Neural cell (in vitro differentiated cells): ENCODE results near the gene SPATA13. TPM values are rescaled to one million over a fixed set of nuclear protein-coding genes. Genes with fewer than 3 reads are reported as not detected.

Experiments used
- H2AFZ ChIP-seq: fragments of 200-600, 300-800 bp; sonication (generic), shearing (Covaris generic); 2 replicates; pipeline ENCODE4 v1.6.0; 2014; ENCODE audit warnings: low read depth, mild to moderate bottlenecking, antibody characterized with exemption, low read length, moderate library complexity
- H3F3A ChIP-seq: fragments of 200-600 bp; shearing (Covaris generic); 2 replicates; pipeline ENCODE4 v1.6.1; 2016; ENCODE audit warnings: mild to moderate bottlenecking, moderate library complexity, mixed read lengths, antibody characterized with exemption, low read length; ENCODE audit not compliant: insufficient read depth, poor library complexity, severe bottlenecking
- H3K27ac ChIP-seq: fragments of 200-600, 300-800 bp; sonication (generic), shearing (Covaris generic); 2 replicates; pipeline ENCODE4 v1.5.1; 2014; ENCODE audit warnings: mild to moderate bottlenecking, low read length, moderate library complexity
- H3K27me3 ChIP-seq: fragments of 300-800, 200-600 bp; sonication (generic), shearing (Covaris generic); 2 replicates; pipeline ENCODE4 v1.6.0; 2014; ENCODE audit warnings: mild to moderate bottlenecking, low read depth, low read length, moderate library complexity; ENCODE audit not compliant: insufficient read depth
- H3K36me3 ChIP-seq: fragments of 300-800, 200-600 bp; sonication (generic), shearing (Covaris generic); 2 replicates; pipeline ENCODE4 v1.5.1; 2014; ENCODE audit warnings: mild to moderate bottlenecking, antibody characterized with exemption, low read length, moderate library complexity; ENCODE audit not compliant: insufficient read depth
- H3K4me2 ChIP-seq: fragments of 300-800, 200-600 bp; sonication (generic), shearing (Covaris generic); 2 replicates; pipeline ENCODE4 v1.6.0; 2014; ENCODE audit warnings: mild to moderate bottlenecking, low read length
- H3K4me3 ChIP-seq: fragments of 300-800, 200-600 bp; sonication (generic), shearing (Covaris generic); 2 replicates; pipeline ENCODE4 v1.5.1; 2014; ENCODE audit warnings: mild to moderate bottlenecking, low read length, moderate library complexity
- H3K79me2 ChIP-seq: fragments of 200-600 bp; shearing (Covaris generic); replicated peaks from 2 replicates; pipeline ENCODE4 v1.6.0; 2014; ENCODE audit warnings: mild to moderate bottlenecking, low read length, moderate library complexity; ENCODE audit not compliant: insufficient read depth
- H3K9ac ChIP-seq: fragments of 300-800, 200-600 bp; sonication (generic), shearing (Covaris generic); 2 replicates; pipeline ENCODE4 v1.6.1; 2016; ENCODE audit warnings: mild to moderate bottlenecking, low read length, mixed read lengths
- H3K9me2 ChIP-seq: fragments of 200-600 bp; shearing (Covaris generic); 2 replicates; pipeline ENCODE4 v1.6.1; 2016; ENCODE audit warnings: mild to moderate bottlenecking, low read length, mixed read lengths; ENCODE audit not compliant: insufficient read depth
- H3K9me3 ChIP-seq: fragments of 200-600, 300-800 bp; sonication (generic), shearing (Covaris generic); 2 replicates; pipeline ENCODE4 v1.6.1; 2016; ENCODE audit warnings: mild to moderate bottlenecking, mixed run types, low read length, moderate library complexity, mixed read lengths
- H4K20me1 ChIP-seq: fragments of 200-600 bp; shearing (Covaris generic); 2 replicates; pipeline ENCODE4 v1.6.1; 2016; ENCODE audit warnings: mild to moderate bottlenecking, mixed run types; ENCODE audit not compliant: insufficient read depth
- CTCF ChIP-seq: fragments of 450-650 bp; IDR thresholded peaks from 2 replicates; pipeline ENCODE4 v1.5.1; 2014; ENCODE audit warnings: antibody characterized with exemption, mild to moderate bottlenecking, moderate library complexity; ENCODE audit not compliant: poor library complexity, severe bottlenecking
- EP300 ChIP-seq: fragments of 450-650 bp; conservative IDR thresholded peaks from 2 replicates; pipeline ENCODE4 v1.6.1; 2014; ENCODE audit warnings: antibody characterized with exemption, mild to moderate bottlenecking, moderate library complexity; ENCODE audit not compliant: poor library complexity, severe bottlenecking
- EZH2 ChIP-seq: fragments of 200-600, 300-800 bp; shearing (Covaris generic), sonication (generic); IDR thresholded peaks from 2 replicates; pipeline ENCODE4 v1.6.1; 2014; ENCODE audit warnings: antibody characterized with exemption, low read length, borderline replicate concordance, mild to moderate bottlenecking; ENCODE audit not compliant: insufficient read depth, poor library complexity, severe bottlenecking
- MXI1 ChIP-seq: fragments of 450-650 bp; conservative IDR thresholded peaks from 2 replicates; pipeline ENCODE4 v1.6.1; 2014; ENCODE audit warnings: antibody characterized with exemption, mild to moderate bottlenecking; ENCODE audit not compliant: poor library complexity, severe bottlenecking
- POLR2AphosphoS5 ChIP-seq: IDR thresholded peaks from 2 replicates; pipeline ENCODE4 v1.6.1; 2012
- RAD21 ChIP-seq: fragments of 450-650 bp; conservative IDR thresholded peaks from 2 replicates; pipeline ENCODE4 v1.6.1; 2014; ENCODE audit warnings: antibody characterized with exemption, mild to moderate bottlenecking, moderate library complexity
- REST ChIP-seq: IDR thresholded peaks from 2 replicates; pipeline ENCODE4 v1.6.1; 2012; ENCODE audit warnings: borderline replicate concordance
- SMC3 ChIP-seq: fragments of 450-650 bp; conservative IDR thresholded peaks from 2 replicates; pipeline ENCODE4 v1.6.1; 2014; ENCODE audit warnings: antibody characterized with exemption, mild to moderate bottlenecking, moderate library complexity; ENCODE audit not compliant: poor library complexity
- TAF1 ChIP-seq: IDR thresholded peaks from 2 replicates; pipeline ENCODE4 v1.6.1; 2012; ENCODE audit warnings: low read depth
- polyA plus RNA-seq: library from polyadenylated mRNA; depleted of rRNA; stranded (reverse); fragments of >200 nt; gene quantifications from 2 replicates; pipeline ENCODE4 v1.2.3, GENCODE V29; 2014

SPATA13 gene
- polyA plus RNA-seq, 1 donor from 2014 or later, result 15.5 TPM

DNA sequence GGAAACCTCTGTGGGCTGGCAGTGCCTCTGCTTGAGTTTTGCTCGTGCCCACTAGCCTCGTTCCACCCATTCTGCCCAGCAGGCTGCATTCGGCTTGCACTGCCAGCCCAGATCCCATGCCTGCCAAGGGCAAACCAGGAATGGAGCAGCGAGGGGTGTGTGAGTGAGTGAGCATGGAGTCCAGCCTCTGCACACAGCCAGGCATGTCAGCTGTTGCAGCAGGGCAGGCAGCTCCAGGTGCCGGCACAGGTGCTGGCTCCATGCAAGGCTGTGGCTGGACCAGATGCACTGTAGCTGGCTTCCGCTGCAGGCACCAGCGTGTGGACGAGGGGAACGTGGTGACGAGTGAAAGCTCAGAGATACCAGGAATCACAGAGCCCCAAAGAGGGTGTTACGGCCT, 64.5 kb downstream of the SPATA13 start:
- Histone ChIP-seq H3K9ac (no peak overlapping the region), H3K9me3 (no peaks in the 10 kb centered on the region), H2AFZ (no peak overlapping the region), H3K4me2 (no peak overlapping the region), H3K27ac (no peak overlapping the region), H3K36me3 (no peaks in the 10 kb centered on the region), H3K79me2 (no peaks in the 10 kb centered on the region), H3F3A (no peaks in the 10 kb centered on the region), H3K9me2 (no peaks in the 10 kb centered on the region), H4K20me1 (no peaks in the 10 kb centered on the region), H3K4me3 (no peak overlapping the region), H3K27me3 (no peaks in the 10 kb centered on the region)
- no peak for TF ChIP-seq EP300
- TF ChIP-seq POLR2AphosphoS5, result no peak
- no peak for TF ChIP-seq EZH2
- no peak for TF ChIP-seq CTCF
- no peak for TF ChIP-seq RAD21
- TF ChIP-seq SMC3, result no peak
- no peak for TF ChIP-seq TAF1

DNA sequence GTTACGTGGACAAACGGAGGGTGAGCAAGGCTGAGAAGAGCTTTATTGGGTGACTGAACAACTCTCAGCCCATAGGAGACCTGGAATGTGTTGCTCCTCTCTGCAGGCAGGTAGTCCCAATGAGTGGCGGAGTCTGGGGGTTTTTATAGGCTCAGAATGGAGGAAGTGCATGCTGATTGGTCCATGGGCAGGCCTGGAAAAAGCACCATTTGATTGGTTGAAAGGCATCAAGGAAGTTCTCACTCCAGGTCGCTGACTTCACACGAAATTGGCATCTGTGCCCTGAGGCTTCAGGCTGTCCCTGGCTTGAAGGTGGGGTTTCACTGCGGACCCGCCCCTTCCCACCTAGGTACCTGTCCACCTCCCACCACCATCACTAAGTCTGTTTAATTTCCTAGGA, 65.4 kb downstream of the SPATA13 start:
- Histone ChIP-seq H3K4me2 (no peak overlapping the region), H4K20me1 (no peaks in the 10 kb centered on the region), H3K4me3 (no peak overlapping the region), H3F3A (no peaks in the 10 kb centered on the region), H3K36me3 (no peaks in the 10 kb centered on the region), H3K79me2 (no peaks in the 10 kb centered on the region), H3K27ac (no peak overlapping the region), H3K9ac (no peak overlapping the region), H3K27me3 (no peaks in the 10 kb centered on the region), H2AFZ (no peak overlapping the region), H3K9me2 (no peaks in the 10 kb centered on the region), H3K9me3 (no peaks in the 10 kb centered on the region)
- TF ChIP-seq REST, result no peak
- no peak for TF ChIP-seq POLR2AphosphoS5
- no peak for TF ChIP-seq SMC3
- TF ChIP-seq MXI1, result no peak
- no peak for TF ChIP-seq EP300
- no peak for TF ChIP-seq EZH2

DNA sequence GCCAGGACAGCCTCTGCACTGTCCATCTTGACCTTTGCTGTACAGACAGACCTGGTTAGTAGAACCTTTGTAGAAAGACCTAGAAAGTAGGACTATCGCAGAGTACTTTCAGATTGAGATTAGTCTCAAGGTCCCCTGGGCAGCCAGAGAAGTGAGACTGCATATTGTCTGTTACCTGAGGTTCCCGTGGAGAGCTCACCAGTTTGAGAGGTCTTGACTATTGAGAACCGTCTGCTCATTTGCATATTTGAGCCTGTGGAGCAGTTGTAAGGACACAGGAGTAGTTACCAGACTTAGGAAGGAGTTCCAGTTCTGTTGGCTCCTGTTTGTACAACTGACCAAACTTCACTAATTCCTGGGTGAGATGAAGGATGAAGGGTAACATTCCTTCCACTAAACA, 66.2 kb downstream of the SPATA13 start:
- Histone ChIP-seq H3F3A (no peaks in the 10 kb centered on the region), H4K20me1 (no peaks in the 10 kb centered on the region), H3K9ac (no peak overlapping the region), H3K9me2 (no peaks in the 10 kb centered on the region), H3K79me2 (peaks cover 4% of the 10 kb centered on the region), H3K27me3 (no peaks in the 10 kb centered on the region), H3K4me2 (no peak overlapping the region), H3K36me3 (no peaks in the 10 kb centered on the region), H2AFZ (no peak overlapping the region), H3K4me3 (no peak overlapping the region), H3K27ac (no peak overlapping the region), H3K9me3 (no peaks in the 10 kb centered on the region)
- TF ChIP-seq EP300 (no peak), CTCF (no peak), REST (no peak), POLR2AphosphoS5 (no peak), SMC3 (no peak), TAF1 (no peak), MXI1 (no peak), RAD21 (no peak), EZH2 (no peak)
